ENCODE measurements around the gene PPARA. TPM values are rescaled to one million over a fixed set of nuclear protein-coding genes. Genes with fewer than 3 reads are reported as not detected.

The PPARA gene
- polyA plus RNA-seq, 1 of the 3 experiments (the other 2 are of a cell fraction), result 4.5 TPM

GRCh38 chr22:46145896-46146295 is 4.4 kb upstream of the PPARA start:
- Histone ChIP-seq H3K27me3 (ENCODE audit: insufficient read depth) (peaks cover 9% of the 10 kb centered on the region; the same call in 1 of the 2 replicates), H2AFZ (ENCODE audit: low read depth) (no peak overlapping the region), H4K20me1 (ENCODE audit: insufficient read depth) (no peaks in the 10 kb centered on the region), H3K27ac (ENCODE audit: low read depth in 2 of 2, low read length in 1 of 2) (no peak overlapping the region), H3K9me2 (no peaks in the 10 kb centered on the region), H3K4me1 (ENCODE audit: control insufficient read depth in 1 of 2, insufficient read depth in 2 of 2, low read depth in 1 of 2, low read length in 1 of 2) (peaks cover 0 to 19% of the 10 kb centered on the region in 2 experiments; a peak in 1 of 4 replicates), H3K79me2 (ENCODE audit: insufficient read depth) (no peaks in the 10 kb centered on the region), H3K9me3 (no peaks in the 10 kb centered on the region), H3K36me3 (replicated peaks in 1 of 2; ENCODE audit: control insufficient read depth in 1 of 2, insufficient read depth in 2 of 2, low read length in 1 of 2) (no peaks in the 10 kb centered on the region), H3K4me3 (ENCODE audit: low read depth in 2 of 2, low read length in 1 of 2) (no peak overlapping the region), H3K4me2 (no peak overlapping the region), H3F3A (replicated peaks; ENCODE audit: insufficient read depth) (peaks cover 10% of the 10 kb centered on the region), H3K9ac (no peak overlapping the region)
- TF ChIP-seq, protein P1, sequence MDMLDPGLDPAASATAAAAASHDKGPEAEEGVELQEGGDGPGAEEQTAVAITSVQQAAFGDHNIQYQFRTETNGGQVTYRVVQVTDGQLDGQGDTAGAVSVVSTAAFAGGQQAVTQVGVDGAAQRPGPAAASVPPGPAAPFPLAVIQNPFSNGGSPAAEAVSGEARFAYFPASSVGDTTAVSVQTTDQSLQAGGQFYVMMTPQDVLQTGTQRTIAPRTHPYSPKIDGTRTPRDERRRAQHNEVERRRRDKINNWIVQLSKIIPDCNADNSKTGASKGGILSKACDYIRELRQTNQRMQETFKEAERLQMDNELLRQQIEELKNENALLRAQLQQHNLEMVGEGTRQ (IDR thresholded peaks at IDR 0.05; ENCODE audit: borderline replicate concordance, low read depth, low read length), result no peak
- no peak for TF ChIP-seq TCF12 (IDR thresholded peaks at IDR 0.05)
- no peak for TF ChIP-seq RAD21 (IDR thresholded peaks at IDR 0.05; ENCODE audit: low read length)
- TF ChIP-seq, protein P2, sequence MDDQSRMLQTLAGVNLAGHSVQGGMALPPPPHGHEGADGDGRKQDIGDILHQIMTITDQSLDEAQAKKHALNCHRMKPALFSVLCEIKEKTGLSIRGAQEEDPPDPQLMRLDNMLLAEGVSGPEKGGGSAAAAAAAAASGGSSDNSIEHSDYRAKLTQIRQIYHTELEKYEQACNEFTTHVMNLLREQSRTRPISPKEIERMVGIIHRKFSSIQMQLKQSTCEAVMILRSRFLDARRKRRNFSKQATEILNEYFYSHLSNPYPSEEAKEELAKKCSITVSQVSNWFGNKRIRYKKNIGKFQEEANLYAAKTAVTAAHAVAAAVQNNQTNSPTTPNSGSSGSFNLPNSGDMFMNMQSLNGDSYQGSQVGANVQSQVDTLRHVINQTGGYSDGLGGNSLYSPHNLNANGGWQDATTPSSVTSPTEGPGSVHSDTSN (IDR thresholded peaks at IDR 0.05), result no peak
- no peak for TF ChIP-seq SIN3A (IDR thresholded peaks at IDR 0.05; ENCODE audit: borderline replicate concordance, low read depth, low read length)
- TF ChIP-seq, protein P3, sequence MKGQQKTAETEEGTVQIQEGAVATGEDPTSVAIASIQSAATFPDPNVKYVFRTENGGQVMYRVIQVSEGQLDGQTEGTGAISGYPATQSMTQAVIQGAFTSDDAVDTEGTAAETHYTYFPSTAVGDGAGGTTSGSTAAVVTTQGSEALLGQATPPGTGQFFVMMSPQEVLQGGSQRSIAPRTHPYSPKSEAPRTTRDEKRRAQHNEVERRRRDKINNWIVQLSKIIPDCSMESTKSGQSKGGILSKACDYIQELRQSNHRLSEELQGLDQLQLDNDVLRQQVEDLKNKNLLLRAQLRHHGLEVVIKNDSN (IDR thresholded peaks at IDR 0.05; ENCODE audit: borderline replicate concordance, low read depth), result no peak
- no peak for TF ChIP-seq REST (IDR thresholded peaks at IDR 0.05; ENCODE audit: low read depth, low read length)
- no peak for TF ChIP-seq MXI1 (IDR thresholded peaks at IDR 0.05; ENCODE audit: low read depth, low read length)
- no peak for TF ChIP-seq FOXJ3 (CRISPR knock-in tag; IDR thresholded peaks at IDR 0.05)
- no peak for TF ChIP-seq GABPA (IDR thresholded peaks at IDR 0.05; ENCODE audit: low read depth)
- no peak for TF ChIP-seq POLR2AphosphoS5 (IDR thresholded peaks at IDR 0.05; ENCODE audit: low read depth, low read length)
- no peak for DNase-seq
- POLR2A ChIA-PET, result no interaction called here
- 76% methylated on average over 9 of the region's 11 CpGs for WGBS (ENCODE audit: low lambda C conversion rate)
- CTCF ChIA-PET, result interaction anchor here (0.7 to 1.7 kb wide), 3 partner anchors 140 to 169 kb away, joined by 3 to 5 read pairs (median 4); no protein-coding TSS in a partner anchor
